ENCODE results near the gene PRR36.

DNA sequence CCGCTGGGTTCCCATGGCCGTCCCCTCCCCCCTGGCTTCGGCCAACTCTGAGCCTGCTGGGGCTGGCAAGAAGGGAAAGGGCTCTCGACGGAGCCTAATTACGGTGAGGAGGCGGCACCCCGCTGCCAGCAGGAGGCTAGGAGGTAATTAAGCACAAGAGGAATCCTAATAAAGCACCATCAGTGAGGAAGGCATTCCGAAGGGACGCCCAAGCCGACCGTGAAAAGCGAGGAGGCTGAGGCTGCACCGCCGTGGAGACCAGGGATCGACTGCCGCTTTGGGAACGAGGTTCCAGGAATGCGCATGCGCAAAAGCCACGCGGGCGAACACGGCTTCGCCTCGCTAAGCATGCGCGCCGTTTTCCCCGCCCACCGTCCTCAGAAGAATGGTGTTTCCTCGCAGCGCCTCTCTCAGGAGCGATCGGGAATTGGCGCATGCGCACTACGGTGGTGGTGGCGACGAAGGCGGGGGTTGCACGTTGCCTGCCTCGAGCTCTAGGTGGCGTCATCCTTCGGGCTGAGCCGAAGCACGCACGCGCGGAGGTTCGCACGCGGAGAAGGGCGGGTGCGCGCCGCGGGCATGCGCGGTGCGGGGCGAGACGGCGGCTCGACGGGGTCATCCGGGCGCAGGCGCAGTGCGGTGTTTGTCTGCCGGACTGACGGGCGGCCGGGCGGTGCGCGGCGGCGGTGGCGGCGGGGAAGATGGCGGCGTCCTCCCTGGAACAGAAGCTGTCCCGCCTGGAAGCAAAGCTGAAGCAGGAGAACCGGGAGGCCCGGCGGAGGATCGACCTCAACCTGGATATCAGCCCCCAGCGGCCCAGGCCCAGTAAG is 29.3 kb upstream of the PRR36 start, which contains the start of gene MAP2K7:
- TF ChIP-seq, protein P1, sequence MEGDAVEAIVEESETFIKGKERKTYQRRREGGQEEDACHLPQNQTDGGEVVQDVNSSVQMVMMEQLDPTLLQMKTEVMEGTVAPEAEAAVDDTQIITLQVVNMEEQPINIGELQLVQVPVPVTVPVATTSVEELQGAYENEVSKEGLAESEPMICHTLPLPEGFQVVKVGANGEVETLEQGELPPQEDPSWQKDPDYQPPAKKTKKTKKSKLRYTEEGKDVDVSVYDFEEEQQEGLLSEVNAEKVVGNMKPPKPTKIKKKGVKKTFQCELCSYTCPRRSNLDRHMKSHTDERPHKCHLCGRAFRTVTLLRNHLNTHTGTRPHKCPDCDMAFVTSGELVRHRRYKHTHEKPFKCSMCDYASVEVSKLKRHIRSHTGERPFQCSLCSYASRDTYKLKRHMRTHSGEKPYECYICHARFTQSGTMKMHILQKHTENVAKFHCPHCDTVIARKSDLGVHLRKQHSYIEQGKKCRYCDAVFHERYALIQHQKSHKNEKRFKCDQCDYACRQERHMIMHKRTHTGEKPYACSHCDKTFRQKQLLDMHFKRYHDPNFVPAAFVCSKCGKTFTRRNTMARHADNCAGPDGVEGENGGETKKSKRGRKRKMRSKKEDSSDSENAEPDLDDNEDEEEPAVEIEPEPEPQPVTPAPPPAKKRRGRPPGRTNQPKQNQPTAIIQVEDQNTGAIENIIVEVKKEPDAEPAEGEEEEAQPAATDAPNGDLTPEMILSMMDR (IDR thresholded peaks at IDR 0.05): no peak
- TF ChIP-seq POLR2A (IDR thresholded peaks at IDR 0.05): peak in 1 of 2 donors; percentile 62
